SK-N-SH (cell line): ENCODE measurements around the gene ANK2. TPM values are rescaled to one million over a fixed set of nuclear protein-coding genes. Genes with fewer than 3 reads are reported as not detected.

Experiments used
- CTCF ChIA-PET: fragments of 300-600, 350-600 bp; formaldehyde crosslinking; extraction: SDS; loops from one replicate; lab custom pipeline; 2021; lab: Yijun Ruan, JAX
- POLR2A ChIA-PET: fragments of 350-600 bp; sonication (Branson Sonifier 250); formaldehyde crosslinking; extraction: SDS; loops from one replicate; lab custom pipeline; 2020; ENCODE audit warnings: antibody characterized with exemption, inconsistent platforms; lab: Yijun Ruan, JAX
- DNase-seq: peaks from one replicate; pipeline ENCODE4 v3.0.0; 2012
- H2AFZ ChIP-seq: fragments of 200-600 bp; sonication (generic); 2 replicates; pipeline ENCODE4 v1.8.1; 2016; ENCODE audit warnings: antibody characterized with exemption, mild to moderate bottlenecking, low read depth
- H3F3A ChIP-seq: fragments of 200-600 bp; sonication (generic); replicated peaks from 2 replicates; pipeline ENCODE3; 2016; ENCODE audit warnings: antibody characterized with exemption, mild to moderate bottlenecking; ENCODE audit not compliant: insufficient read depth
- H3K27ac ChIP-seq, 2 experiments: fragments of 200-500 bp in 1 of 2; fragments of 200-600 bp in 1 of 2; sonication (Bioruptor generic) in 1 of 2; sonication (generic), shearing (Covaris generic) in 1 of 2; 2 replicates each; pipeline versions ENCODE4 v1.5.1 to v1.6.1; 2014 to 2016; ENCODE audit warnings: low read depth in 2 of 2, inconsistent platforms in 1 of 2, low read length in 1 of 2, mild to moderate bottlenecking in 1 of 2, mixed read lengths in 1 of 2
- H3K27me3 ChIP-seq: fragments of 200-600 bp; sonication (generic), shearing (Covaris generic); 2 replicates; pipeline ENCODE4 v1.6.1; 2016; ENCODE audit warnings: mixed run types; ENCODE audit not compliant: insufficient read depth
- H3K36me3 ChIP-seq, 2 experiments: fragments of 200-500 bp in 1 of 2; fragments of 200-600 bp in 1 of 2; sonication (Bioruptor generic) in 1 of 2; sonication (generic) in 1 of 2; replicated peaks in 1 of 2; 2 replicates each; pipeline versions ENCODE3 to v1.5.1; 2014 to 2016; ENCODE audit warnings: low read length in 1 of 2, mild to moderate bottlenecking in 1 of 2; ENCODE audit not compliant: insufficient read depth in 2 of 2, control insufficient read depth in 1 of 2
- H3K4me1 ChIP-seq, 2 experiments: fragments of 200-500 bp in 1 of 2; fragments of 200-600 bp in 1 of 2; sonication (Bioruptor generic) in 1 of 2; sonication (generic), shearing (Covaris generic) in 1 of 2; 2 replicates each; pipeline versions ENCODE4 v1.5.1 to v1.6.1; 2014 to 2016; ENCODE audit warnings: low read depth in 1 of 2, low read length in 1 of 2, mixed run types in 1 of 2; ENCODE audit not compliant: insufficient read depth in 2 of 2, control insufficient read depth in 1 of 2
- H3K4me2 ChIP-seq: fragments of 200-600 bp; sonication (generic), shearing (Covaris generic); 2 replicates; pipeline ENCODE4 v1.6.1; 2017; ENCODE audit warnings: mixed run types
- H3K4me3 ChIP-seq, 2 experiments: fragments of 200-500 bp in 1 of 2; fragments of 200-600 bp in 1 of 2; sonication (Bioruptor generic) in 1 of 2; sonication (generic), shearing (Covaris generic) in 1 of 2; 2 replicates each; pipeline versions ENCODE4 v1.5.1 to v1.8.1; 2014 to 2016; ENCODE audit warnings: low read depth in 2 of 2, inconsistent platforms in 1 of 2, low read length in 1 of 2, mild to moderate bottlenecking in 1 of 2, mixed read lengths in 1 of 2, moderate library complexity in 1 of 2
- H3K79me2 ChIP-seq: fragments of 200-600 bp; sonication (generic); 2 replicates; pipeline ENCODE4 v1.8.1; 2017; ENCODE audit warnings: mild to moderate bottlenecking; ENCODE audit not compliant: insufficient read depth
- H3K9ac ChIP-seq: fragments of 200-600 bp; sonication (generic); 2 replicates; pipeline ENCODE4 v1.6.1; 2017; ENCODE audit warnings: mixed run types
- H3K9me2 ChIP-seq: fragments of 200-600 bp; sonication (generic); 2 replicates; pipeline ENCODE4 v1.6.1; 2017; ENCODE audit warnings: mixed run types
- H3K9me3 ChIP-seq: fragments of 200-600 bp; sonication (generic); 2 replicates; pipeline ENCODE4 v1.6.1; 2017; ENCODE audit warnings: mixed run types, mild to moderate bottlenecking, moderate library complexity
- H4K20me1 ChIP-seq: fragments of 200-600 bp; sonication (generic); 2 replicates; pipeline ENCODE4 v1.6.1; 2017; ENCODE audit warnings: mild to moderate bottlenecking, mixed run types; ENCODE audit not compliant: insufficient read depth
- CHD2 ChIP-seq: fragments of 150-350 bp; IDR thresholded peaks from 2 replicates; pipeline ENCODE4 v1.6.1; 2018; ENCODE audit warnings: low read length; ENCODE audit not compliant: partially characterized antibody
- ELF1 ChIP-seq: IDR thresholded peaks from 2 replicates; pipeline ENCODE4 v1.4.0; 2012
- EP300 ChIP-seq, 2 experiments: IDR thresholded peaks; 2 replicates each; pipeline versions ENCODE4 v1.4.0 to v1.6.1; 2012; ENCODE audit warnings: borderline replicate concordance in 1 of 2, low read depth in 1 of 2, low read length in 1 of 2
- EZH2phosphoT487 ChIP-seq: fragments of 200-600 bp; sonication (generic); IDR thresholded peaks from 2 replicates; pipeline ENCODE4 v1.6.1; 2017; ENCODE audit warnings: low read depth, mixed run types, mild to moderate bottlenecking, antibody characterized with exemption, moderate library complexity, borderline replicate concordance
- FOSL2 ChIP-seq: IDR thresholded peaks from 2 replicates; pipeline ENCODE4 v1.4.0; 2012; ENCODE audit warnings: low read depth, mild to moderate bottlenecking, moderate library complexity, borderline replicate concordance
- FOXM1 ChIP-seq: IDR thresholded peaks from 2 replicates; pipeline ENCODE4 v1.4.0; 2012; ENCODE audit warnings: low read depth, mild to moderate bottlenecking
- GABPA ChIP-seq: IDR thresholded peaks from 2 replicates; pipeline ENCODE4 v1.4.0; 2012; ENCODE audit warnings: low read depth, mild to moderate bottlenecking
- JUND ChIP-seq: IDR thresholded peaks from 2 replicates; pipeline ENCODE4 v1.4.0; 2012
- MEF2A ChIP-seq: IDR thresholded peaks from 2 replicates; pipeline ENCODE4 v1.4.0; 2012; ENCODE audit warnings: low read depth, borderline replicate concordance
- NFIC ChIP-seq: IDR thresholded peaks from 2 replicates; pipeline ENCODE4 v1.4.0; 2012; ENCODE audit warnings: borderline replicate concordance
- RAD21 ChIP-seq: IDR thresholded peaks from 2 replicates; pipeline ENCODE4 v1.6.1; 2012; ENCODE audit warnings: mild to moderate bottlenecking, low read length
- RCOR1 ChIP-seq: fragments of 150-350 bp; IDR thresholded peaks from 2 replicates; pipeline ENCODE4 v1.6.1; 2017; ENCODE audit warnings: antibody characterized with exemption, low read length
- RFX5 ChIP-seq: IDR thresholded peaks from 2 replicates; pipeline ENCODE4 v1.6.1; 2012; ENCODE audit warnings: mild to moderate bottlenecking, improper control_type of control experiment, low read length
- RXRA ChIP-seq: IDR thresholded peaks from 2 replicates; pipeline ENCODE4 v1.4.0; 2012; ENCODE audit warnings: low read depth, mild to moderate bottlenecking, borderline replicate concordance
- SMC3 ChIP-seq: IDR thresholded peaks from 2 replicates; pipeline ENCODE4 v1.6.1; 2012; ENCODE audit warnings: low read depth, low read length, improper control_type of control experiment
- YY1 ChIP-seq: IDR thresholded peaks from 2 replicates; pipeline ENCODE4 v1.4.0; 2012; ENCODE audit warnings: low read depth, mild to moderate bottlenecking
- WGBS: methylation state at CpG from one replicate; pipeline ENCODE4 v1.1.6; 2017; ENCODE audit warnings: low lambda C conversion rate; 5-methylcytosine and 5-hydroxymethylcytosine counted together
- polyA plus RNA-seq, 3 experiments: library from polyadenylated mRNA; depleted of rRNA; stranded (reverse); fragments of >200 nt; gene quantifications; 2 replicates each; pipeline ENCODE4 v1.2.3, GENCODE V29; 2012
- TF ChIP-seq, protein P1 (sequence below): IDR thresholded peaks from 2 replicates; pipeline ENCODE4 v1.6.1; 2012; ENCODE audit warnings: mild to moderate bottlenecking, low read depth, low read length, moderate library complexity
- TF ChIP-seq, protein P2 (sequence below): fragments of 150-350 bp; IDR thresholded peaks from 2 replicates; pipeline ENCODE4 v1.6.1; 2017; ENCODE audit warnings: antibody characterized with exemption, low read length, low read depth, borderline replicate concordance
- TF ChIP-seq, protein P3 (sequence below): fragments of 150-350 bp; IDR thresholded peaks from 2 replicates; pipeline ENCODE4 v1.6.1; 2016; ENCODE audit warnings: mild to moderate bottlenecking, low read depth, low read length

ANK2 gene
- polyA plus RNA-seq, 1 of the 3 experiments (the other 2 are of a cell fraction), result 0.69 TPM

DNA sequence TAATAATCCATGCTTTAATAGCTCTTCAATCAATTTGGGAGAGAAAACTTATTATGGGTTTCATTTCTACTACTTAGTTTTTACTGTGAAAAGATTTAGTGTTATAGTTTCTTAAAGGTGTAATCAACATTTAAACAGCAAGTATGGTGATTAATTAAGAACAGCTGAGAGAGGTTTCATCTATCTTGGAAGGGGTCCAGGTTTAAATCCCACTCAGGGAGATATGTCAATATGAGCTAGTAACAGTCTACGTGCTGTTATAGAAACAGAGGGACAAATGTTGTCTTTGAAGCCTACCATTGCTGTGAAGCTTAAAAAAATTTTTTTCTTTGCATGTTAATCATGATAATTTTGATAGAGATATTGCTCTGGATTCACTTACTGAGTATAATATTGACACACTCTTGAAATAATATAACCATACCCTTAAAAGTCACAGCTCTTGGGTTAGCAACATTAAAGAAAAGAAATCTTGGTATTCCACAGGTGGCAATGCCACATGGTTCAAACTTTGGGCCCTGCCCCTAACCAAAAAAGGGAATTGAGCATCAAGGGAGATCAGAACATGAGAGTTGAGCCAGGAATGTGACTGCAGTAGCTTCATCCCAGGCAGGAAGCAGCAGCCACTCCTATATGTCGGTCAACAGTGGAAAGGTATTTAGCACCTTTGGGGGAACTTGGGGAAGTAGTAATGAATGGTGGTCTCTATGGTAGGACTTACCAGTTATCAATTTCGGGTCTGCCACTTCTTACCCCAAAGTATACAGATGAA lies 107.8 kb downstream of the ANK2 start:
- no peaks in the 10 kb centered on the region for H3K9me3 ChIP-seq
- H3K9ac ChIP-seq, result no peak overlapping the region
- H3K4me1 ChIP-seq, result no peaks in the 10 kb centered on the region
- 60% methylated on average over 3 of the region's 3 CpGs for WGBS
- no peaks in the 10 kb centered on the region for H3K36me3 ChIP-seq
- H4K20me1 ChIP-seq, result no peaks in the 10 kb centered on the region
- H3F3A ChIP-seq, result no peaks in the 10 kb centered on the region
- no peaks in the 10 kb centered on the region for H3K79me2 ChIP-seq
- no peaks in the 10 kb centered on the region for H3K27me3 ChIP-seq
- H2AFZ ChIP-seq, result no peak overlapping the region
- no peaks in the 10 kb centered on the region for H3K9me2 ChIP-seq
- TF ChIP-seq MEF2A (no peak), JUND (no peak), EP300 (IDR thresholded peaks at IDR 0.05; ENCODE audit: borderline replicate concordance in 1 of 2, low read depth in 1 of 2, low read length in 1 of 2) (no peak), GABPA (no peak), RCOR1 (no peak), YY1 (no peak), ELF1 (no peak), EZH2phosphoT487 (no peak), SMC3 (no peak), RXRA (no peak), FOSL2 (no peak), RFX5 (no peak), RAD21 (no peak), NFIC (no peak), FOXM1 (no peak), CHD2 (no peak)
- TF ChIP-seq, protein P1, sequence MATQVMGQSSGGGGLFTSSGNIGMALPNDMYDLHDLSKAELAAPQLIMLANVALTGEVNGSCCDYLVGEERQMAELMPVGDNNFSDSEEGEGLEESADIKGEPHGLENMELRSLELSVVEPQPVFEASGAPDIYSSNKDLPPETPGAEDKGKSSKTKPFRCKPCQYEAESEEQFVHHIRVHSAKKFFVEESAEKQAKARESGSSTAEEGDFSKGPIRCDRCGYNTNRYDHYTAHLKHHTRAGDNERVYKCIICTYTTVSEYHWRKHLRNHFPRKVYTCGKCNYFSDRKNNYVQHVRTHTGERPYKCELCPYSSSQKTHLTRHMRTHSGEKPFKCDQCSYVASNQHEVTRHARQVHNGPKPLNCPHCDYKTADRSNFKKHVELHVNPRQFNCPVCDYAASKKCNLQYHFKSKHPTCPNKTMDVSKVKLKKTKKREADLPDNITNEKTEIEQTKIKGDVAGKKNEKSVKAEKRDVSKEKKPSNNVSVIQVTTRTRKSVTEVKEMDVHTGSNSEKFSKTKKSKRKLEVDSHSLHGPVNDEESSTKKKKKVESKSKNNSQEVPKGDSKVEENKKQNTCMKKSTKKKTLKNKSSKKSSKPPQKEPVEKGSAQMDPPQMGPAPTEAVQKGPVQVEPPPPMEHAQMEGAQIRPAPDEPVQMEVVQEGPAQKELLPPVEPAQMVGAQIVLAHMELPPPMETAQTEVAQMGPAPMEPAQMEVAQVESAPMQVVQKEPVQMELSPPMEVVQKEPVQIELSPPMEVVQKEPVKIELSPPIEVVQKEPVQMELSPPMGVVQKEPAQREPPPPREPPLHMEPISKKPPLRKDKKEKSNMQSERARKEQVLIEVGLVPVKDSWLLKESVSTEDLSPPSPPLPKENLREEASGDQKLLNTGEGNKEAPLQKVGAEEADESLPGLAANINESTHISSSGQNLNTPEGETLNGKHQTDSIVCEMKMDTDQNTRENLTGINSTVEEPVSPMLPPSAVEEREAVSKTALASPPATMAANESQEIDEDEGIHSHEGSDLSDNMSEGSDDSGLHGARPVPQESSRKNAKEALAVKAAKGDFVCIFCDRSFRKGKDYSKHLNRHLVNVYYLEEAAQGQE, result no peak
- TF ChIP-seq, protein P2, sequence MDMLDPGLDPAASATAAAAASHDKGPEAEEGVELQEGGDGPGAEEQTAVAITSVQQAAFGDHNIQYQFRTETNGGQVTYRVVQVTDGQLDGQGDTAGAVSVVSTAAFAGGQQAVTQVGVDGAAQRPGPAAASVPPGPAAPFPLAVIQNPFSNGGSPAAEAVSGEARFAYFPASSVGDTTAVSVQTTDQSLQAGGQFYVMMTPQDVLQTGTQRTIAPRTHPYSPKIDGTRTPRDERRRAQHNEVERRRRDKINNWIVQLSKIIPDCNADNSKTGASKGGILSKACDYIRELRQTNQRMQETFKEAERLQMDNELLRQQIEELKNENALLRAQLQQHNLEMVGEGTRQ, result no peak
- TF ChIP-seq, protein P3, sequence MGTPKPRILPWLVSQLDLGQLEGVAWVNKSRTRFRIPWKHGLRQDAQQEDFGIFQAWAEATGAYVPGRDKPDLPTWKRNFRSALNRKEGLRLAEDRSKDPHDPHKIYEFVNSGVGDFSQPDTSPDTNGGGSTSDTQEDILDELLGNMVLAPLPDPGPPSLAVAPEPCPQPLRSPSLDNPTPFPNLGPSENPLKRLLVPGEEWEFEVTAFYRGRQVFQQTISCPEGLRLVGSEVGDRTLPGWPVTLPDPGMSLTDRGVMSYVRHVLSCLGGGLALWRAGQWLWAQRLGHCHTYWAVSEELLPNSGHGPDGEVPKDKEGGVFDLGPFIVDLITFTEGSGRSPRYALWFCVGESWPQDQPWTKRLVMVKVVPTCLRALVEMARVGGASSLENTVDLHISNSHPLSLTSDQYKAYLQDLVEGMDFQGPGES, result no peak
- no peak overlapping the region for H3K4me2 ChIP-seq
- ChIA-PET CTCF (no interaction called here), POLR2A (no interaction called here)
- no peak overlapping the region for H3K4me3 ChIP-seq
- no peak for DNase-seq
- no peak overlapping the region for H3K27ac ChIP-seq
